NCI-H2196 treated with DMSO at 0.1 percent for 48 hours (cell line): ENCODE data around the gene MEIS3.
A peak's percentile ranks its signal among the peaks of the same experiment; 100 is the strongest.

Experiments
- DNase-seq: peaks from one replicate; lab custom pipeline; 2025; ENCODE audit not compliant: unreplicated experiment; lab: John Stamatoyannopoulos, UW

The MEIS3 gene

GRCh38 chr19:47435883-47436417, 16.6 kb upstream of the MEIS3 start:
- no peak for DNase-seq

DNA sequence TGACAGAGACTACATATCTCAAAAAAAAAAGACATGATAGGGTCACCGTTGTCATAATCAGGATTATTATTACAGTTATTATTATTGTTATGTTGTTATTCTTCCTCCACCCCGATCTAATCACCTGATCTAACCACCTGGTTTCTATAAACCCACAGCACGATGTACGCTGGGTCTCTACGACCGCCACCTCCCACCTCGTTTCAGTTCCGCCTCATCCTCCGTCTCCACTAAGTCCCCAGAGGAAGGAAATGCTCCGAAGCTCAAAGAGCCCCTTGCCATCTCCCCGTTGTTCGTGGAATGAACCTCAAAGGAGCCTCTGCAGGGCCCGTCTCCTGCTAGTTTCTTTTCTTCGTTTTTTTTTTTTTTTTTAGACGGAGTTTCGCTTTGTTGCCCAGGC, 15.9 kb upstream of the MEIS3 start:
- no peak for DNase-seq

DNA sequence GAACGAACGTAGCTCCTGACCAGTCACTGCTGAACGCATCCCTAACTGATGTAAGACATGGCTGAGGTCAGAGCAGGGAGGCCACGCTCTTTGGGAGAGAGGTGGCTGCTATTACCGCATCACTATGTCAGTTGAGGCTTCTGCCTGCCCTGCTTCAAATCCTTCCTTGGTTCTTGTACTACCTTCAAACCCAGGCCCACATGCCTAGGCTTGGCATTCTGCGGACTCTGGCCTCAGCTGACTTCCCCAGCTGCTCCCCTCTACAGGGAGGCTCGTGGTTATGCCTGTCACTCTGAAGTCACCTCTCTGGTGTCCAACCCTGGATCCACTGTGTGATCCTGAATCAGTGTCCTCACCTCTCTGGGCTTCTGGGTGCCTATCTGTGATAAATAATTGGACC, 14.8 kb upstream of the MEIS3 start:
- no peak for DNase-seq

DNA sequence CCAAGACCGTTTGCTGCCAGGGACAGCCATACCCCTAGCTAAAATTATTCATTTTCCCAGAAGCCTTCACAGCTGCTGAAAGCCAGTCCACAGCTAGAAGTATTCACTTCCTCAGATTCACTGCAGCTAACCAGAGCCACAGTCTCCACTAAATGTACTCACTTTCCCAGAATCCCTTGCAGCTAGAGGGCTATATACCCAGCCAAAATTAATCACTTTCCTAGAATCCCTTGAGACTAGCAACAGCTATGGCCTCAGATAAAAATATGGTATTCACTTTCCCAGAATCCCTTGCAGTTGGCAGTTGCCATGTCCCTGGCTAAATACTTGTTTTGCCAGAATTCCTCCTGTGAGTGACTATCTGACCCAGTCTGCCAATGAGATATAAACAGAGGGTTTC, 13.8 kb upstream of the MEIS3 start:
- DNase-seq = no peak

GRCh38 chr19:47432499-47432898, 13.2 kb upstream of the MEIS3 start:
- DNase-seq = no peak

DNA sequence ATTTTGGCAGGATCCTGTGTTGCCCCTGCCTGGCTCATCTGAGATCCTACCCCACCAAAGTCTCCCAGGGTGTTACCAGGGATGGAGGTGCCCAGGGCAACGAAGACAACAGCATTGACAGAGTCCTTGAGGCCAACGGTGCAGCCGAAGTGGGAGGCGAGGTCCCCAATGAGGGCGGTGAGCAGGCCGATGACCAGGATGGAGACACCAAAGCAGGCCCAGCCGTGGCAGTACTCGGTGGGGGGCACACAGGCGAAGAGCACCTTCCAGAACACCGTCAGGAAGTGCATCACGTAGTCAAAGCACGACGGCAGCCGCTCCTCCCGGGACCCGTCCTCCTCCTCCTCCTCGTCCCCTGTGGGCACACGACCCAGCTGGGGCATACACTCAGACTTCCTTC, 12.8 kb upstream of the MEIS3 start:
- no peak for DNase-seq

DNA sequence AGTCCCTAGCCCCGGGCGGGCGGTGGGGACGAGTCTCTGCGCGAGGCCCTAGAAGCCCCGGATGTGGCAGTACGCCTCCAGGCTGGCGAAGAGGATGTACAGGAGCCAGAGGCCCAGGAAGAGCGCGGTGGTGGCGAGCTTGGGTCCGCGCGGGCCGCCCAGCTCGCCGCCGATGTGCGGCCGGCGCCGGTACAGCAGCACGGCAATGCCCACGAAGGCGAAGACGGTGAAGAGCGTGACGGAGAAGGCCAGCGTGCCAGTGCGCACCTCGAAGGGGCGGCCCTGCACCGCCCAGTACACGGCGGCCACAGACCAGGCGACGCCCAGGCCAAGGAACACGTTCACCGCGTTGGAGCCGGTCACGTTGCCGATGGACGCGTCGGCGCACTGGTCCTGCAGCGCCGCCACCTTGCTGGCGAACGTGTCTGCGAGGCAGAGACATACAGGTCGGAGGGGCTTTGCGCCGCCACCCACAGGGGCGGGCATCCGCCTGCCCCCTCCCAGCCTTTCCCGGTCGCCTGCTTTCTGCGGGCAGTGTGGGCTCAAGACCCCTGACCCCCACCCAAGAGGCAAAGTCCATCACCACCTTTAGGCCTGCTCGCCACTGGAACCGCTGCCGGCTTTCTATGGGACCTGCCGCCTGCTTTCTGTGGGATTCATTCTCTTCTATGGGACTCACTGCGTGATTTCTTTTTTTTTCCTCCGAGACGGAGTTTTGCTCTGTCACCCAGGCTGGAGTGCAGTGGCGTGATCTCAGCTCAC, 10.9 kb upstream of the MEIS3 start:
- DNase-seq = no peak

- no peak for DNase-seq
Measured at GRCh38 chr19:47429140-47429793, 9.9 kb upstream of the MEIS3 start.

GRCh38 chr19:47428177-47428894, 9.0 kb upstream of the MEIS3 start:
- peak; percentile 99 for DNase-seq

GRCh38 chr19:47427241-47428176, 8.2 kb upstream of the MEIS3 start:
- DNase-seq = peak; percentile 73

DNA sequence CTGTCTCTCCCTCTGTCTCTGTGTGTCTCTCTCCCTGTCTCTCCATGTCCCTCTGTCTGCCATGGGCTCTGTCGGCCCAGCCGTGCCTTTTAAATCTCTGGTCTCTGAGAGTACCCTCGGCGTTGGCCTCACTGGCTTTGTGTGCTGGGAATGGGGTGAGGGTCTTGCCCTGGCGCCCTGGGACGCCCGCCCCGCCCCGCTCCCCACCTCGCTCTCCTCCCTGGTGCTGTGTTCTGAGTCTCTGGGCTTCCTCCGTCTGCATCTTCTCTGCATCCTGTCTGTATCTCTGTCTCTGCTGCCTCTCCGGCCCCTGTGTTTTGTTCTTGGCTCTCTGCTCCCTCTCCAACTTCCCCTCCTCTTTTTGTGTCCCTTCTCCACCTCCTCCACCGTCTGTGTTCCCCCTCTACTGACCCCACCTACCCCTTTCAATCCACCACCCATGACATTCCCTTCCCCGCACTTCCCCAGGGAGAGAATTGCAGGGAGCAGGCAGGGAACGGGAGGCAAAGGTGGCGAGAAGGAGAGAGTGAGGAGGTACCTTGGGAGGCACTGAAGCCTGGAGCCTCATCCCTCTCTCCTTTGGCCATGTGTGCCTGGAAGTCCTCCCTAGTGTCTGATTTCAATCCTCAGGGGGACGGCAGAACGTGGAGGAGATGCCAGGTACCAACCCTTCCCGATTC, 4.0 kb upstream of the MEIS3 start:
- DNase-seq = no peak

GRCh38 chr19:47422417-47423163, 3.3 kb upstream of the MEIS3 start:
- DNase-seq = no peak

GRCh38 chr19:47421844-47422395, 2.6 kb upstream of the MEIS3 start:
- no peak for DNase-seq

GRCh38 chr19:47421244-47421786, 2.0 kb upstream of the MEIS3 start:
- DNase-seq = no peak

- DNase-seq = no peak
Measured at GRCh38 chr19:47419789-47420188, 462 bp upstream of the MEIS3 start.

- DNase-seq = no peak
Measured at GRCh38 chr19:47418692-47419029, 666 bp downstream of the MEIS3 start.

DNA sequence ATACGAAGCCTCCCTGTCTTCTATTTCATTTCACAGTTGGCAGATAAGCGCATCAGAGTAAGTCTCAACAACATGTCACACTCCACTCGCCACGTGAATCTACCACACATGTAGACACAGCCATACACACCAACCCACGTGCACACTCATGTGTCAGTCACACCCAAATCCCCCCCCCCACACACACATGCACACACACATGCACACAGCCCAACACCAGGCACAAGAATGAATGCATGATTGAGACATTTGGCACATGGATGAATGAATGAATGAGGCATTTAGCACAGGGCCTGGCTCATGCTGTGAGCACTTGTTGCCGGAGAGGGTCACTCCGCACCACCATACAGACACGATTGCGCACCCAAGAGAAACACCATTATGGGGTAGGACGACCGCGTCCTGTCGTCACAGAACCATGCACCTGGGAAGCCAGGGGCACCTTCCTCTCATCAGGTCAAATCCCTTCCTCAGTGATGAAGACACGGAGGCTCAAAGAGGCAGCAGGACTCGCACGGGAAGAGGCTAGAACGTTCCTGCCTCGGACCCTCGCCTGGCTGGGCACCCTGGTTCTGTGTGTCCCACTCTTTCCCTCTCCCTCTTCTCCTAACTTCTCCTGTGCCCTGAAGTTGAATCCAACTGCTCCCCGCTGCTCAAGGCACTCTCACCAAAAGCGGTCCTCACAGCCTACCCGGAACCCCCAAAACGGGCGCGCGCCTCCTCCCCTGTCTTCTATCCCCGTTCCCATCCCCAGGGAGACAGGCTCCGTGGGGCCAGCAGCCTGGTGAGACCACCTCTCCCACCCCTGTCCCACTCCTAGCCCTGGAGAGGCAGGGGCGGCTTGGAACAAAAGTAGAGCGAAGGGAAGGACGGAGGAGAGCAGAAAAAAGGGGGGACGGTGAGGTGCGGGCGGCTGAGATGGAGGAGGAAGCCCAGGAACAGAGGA, 1.3 kb downstream of the MEIS3 start:
- no peak for DNase-seq
